Measurements from ENCODE around the gene RASSF7.

RASSF7 gene

GRCh38 chr11:532986-533585 is 27.7 kb upstream of the RASSF7 start:
- no peak for DNase-seq

- DNase-seq: no peak
Observed at GRCh38 chr11:533586-534395, 27.0 kb upstream of the RASSF7 start.

- no peak for DNase-seq
Observed at GRCh38 chr11:534396-535209, 26.2 kb upstream of the RASSF7 start.

- peak; percentile 47 for DNase-seq
Observed at GRCh38 chr11:535210-535518, 25.6 kb upstream of the RASSF7 start.

- peak; percentile 93 for DNase-seq
Observed at GRCh38 chr11:535519-536454, 25.0 kb upstream of the RASSF7 start, which contains the start of gene HRAS. TSS of gene HRAS (minus strand) at chr11:535576.

GRCh38 chr11:536841-537621 is 23.7 kb upstream of the RASSF7 start, which contains the start of gene LRRC56:
TSS of gene LRRC56 (plus strand) at chr11:537527. CDS start at chr11:540685, 3,158 bp downstream.
- peak; percentile 76 for DNase-seq

- no peak for DNase-seq
Observed at GRCh38 chr11:537622-538430, 22.9 kb upstream of the RASSF7 start.

GRCh38 chr11:538431-539051 is 22.2 kb upstream of the RASSF7 start:
- no peak for DNase-seq

GRCh38 chr11:539971-540481 is 20.7 kb upstream of the RASSF7 start:
- DNase-seq: no peak

GRCh38 chr11:540583-541432 is 20.0 kb upstream of the RASSF7 start:
- no peak for DNase-seq

GRCh38 chr11:541433-541885 is 19.3 kb upstream of the RASSF7 start:
- no peak for DNase-seq

- DNase-seq: no peak
Observed at GRCh38 chr11:544817-545166, 16.0 kb upstream of the RASSF7 start.

GRCh38 chr11:545171-545570 is 15.6 kb upstream of the RASSF7 start:
- DNase-seq: no peak

GRCh38 chr11:548700-549603 is 11.8 kb upstream of the RASSF7 start:
- DNase-seq: peak; percentile 18

- DNase-seq: no peak
Observed at GRCh38 chr11:550021-550745, 10.6 kb upstream of the RASSF7 start.

GRCh38 chr11:550746-551085 is 10.1 kb upstream of the RASSF7 start:
- no peak for DNase-seq

- DNase-seq: no peak
Observed at GRCh38 chr11:551131-551530, 9.6 kb upstream of the RASSF7 start.

Measured in NCI-H1092 treated with DMSO at 0.1 percent for 48 hours (cell line).